ENCODE data around the gene SETD4.

The SETD4 gene

GRCh38 chr21:36045993-36046392 lies 14.3 kb downstream of the SETD4 start:
- H3K4me3 ChIP-seq (ENCODE audit: low read depth, low read length) = no peak overlapping the region
- DNase-seq (ENCODE audit: low read depth) = no peak
- TF ChIP-seq CTCF (IDR thresholded peaks at IDR 0.05; ENCODE audit: insufficient read depth, low read depth, low read length, missing control alignments) = no peak

- no peak overlapping the region for H3K4me3 ChIP-seq (ENCODE audit: low read depth, low read length)
- no peak for DNase-seq (ENCODE audit: low read depth)
- no peak for TF ChIP-seq CTCF (IDR thresholded peaks at IDR 0.05; ENCODE audit: insufficient read depth, low read depth, low read length, missing control alignments)
These were observed 16.3 kb downstream of the SETD4 start for GRCh38 chr21:36044056-36044455.

GRCh38 chr21:36041910-36042309 lies 18.4 kb downstream of the SETD4 start:
- TF ChIP-seq CTCF (IDR thresholded peaks at IDR 0.05; ENCODE audit: insufficient read depth, low read depth, low read length, missing control alignments) = no peak
- no peak for DNase-seq (ENCODE audit: low read depth)
- no peak overlapping the region for H3K4me3 ChIP-seq (ENCODE audit: low read depth, low read length)

GRCh38 chr21:36040389-36040788 lies 19.9 kb downstream of the SETD4 start:
- TF ChIP-seq CTCF (IDR thresholded peaks at IDR 0.05; ENCODE audit: insufficient read depth, low read depth, low read length, missing control alignments) = no peak
- no peak overlapping the region for H3K4me3 ChIP-seq (ENCODE audit: low read depth, low read length)
- DNase-seq (ENCODE audit: low read depth) = no peak

- no peak overlapping the region for H3K4me3 ChIP-seq (ENCODE audit: low read depth, low read length)
- DNase-seq (ENCODE audit: low read depth) = no peak
- TF ChIP-seq CTCF (IDR thresholded peaks at IDR 0.05; ENCODE audit: insufficient read depth, low read depth, low read length, missing control alignments) = no peak
These were observed 20.5 kb downstream of the SETD4 start for GRCh38 chr21:36039861-36040260.

- H3K4me3 ChIP-seq (ENCODE audit: low read depth, low read length) = no peak overlapping the region
- peak; percentile 12 for DNase-seq (ENCODE audit: low read depth)
- no peak for TF ChIP-seq CTCF (IDR thresholded peaks at IDR 0.05; ENCODE audit: insufficient read depth, low read depth, low read length, missing control alignments)
These were observed 21.4 kb downstream of the SETD4 start for GRCh38 chr21:36038701-36039497.

- no peak for TF ChIP-seq CTCF (IDR thresholded peaks at IDR 0.05; ENCODE audit: insufficient read depth, low read depth, low read length, missing control alignments)
- H3K4me3 ChIP-seq (ENCODE audit: low read depth, low read length) = no peak overlapping the region
- no peak for DNase-seq (ENCODE audit: low read depth)
These were observed 24.9 kb downstream of the SETD4 start for GRCh38 chr21:36035381-36035791.
